Liver (tissue), 9 donors: Measurements from ENCODE around the gene ABHD12. TPM values are rescaled to one million over a fixed set of nuclear protein-coding genes. Genes with fewer than 3 reads are reported as not detected.

Source experiments
- DNase-seq: peaks from one replicate; pipeline ENCODE4 v3.0.0-alpha.2; 2017; ENCODE audit warnings: low spot score
- H3K27ac ChIP-seq, 2 donors: one replicate each; pipeline ENCODE4 v1.7.0; 2013; ENCODE audit warnings: inconsistent platforms in 2 of 2, low read length in 2 of 2, control low read depth in 1 of 2, low read depth in 1 of 2, mild to moderate bottlenecking in 1 of 2
- H3K27me3 ChIP-seq, 4 donors: one replicate each; pipeline versions ENCODE4 v1.6.1 to v1.7.0; 2013; ENCODE audit warnings: low read length in 3 of 4, inconsistent platforms in 1 of 4, mild to moderate bottlenecking in 1 of 4, moderate library complexity in 1 of 4; ENCODE audit not compliant: control insufficient read depth in 4 of 4, insufficient read depth in 4 of 4
- H3K36me3 ChIP-seq, 4 donors: one replicate each; pipeline versions ENCODE4 v1.6.1 to v1.7.0; 2013; ENCODE audit warnings: low read length in 3 of 4, mild to moderate bottlenecking in 3 of 4, low read depth in 1 of 4, moderate library complexity in 1 of 4; ENCODE audit not compliant: control insufficient read depth in 4 of 4, insufficient read depth in 3 of 4
- H3K4me1 ChIP-seq, 4 donors: one replicate each; pipeline versions ENCODE4 v1.6.1 to v1.7.0; 2013; ENCODE audit warnings: low read length in 3 of 4, mild to moderate bottlenecking in 3 of 4, moderate library complexity in 1 of 4; ENCODE audit not compliant: control insufficient read depth in 4 of 4, insufficient read depth in 4 of 4
- H3K4me3 ChIP-seq, 3 donors: one replicate each; pipeline versions ENCODE4 v1.6.1 to v1.7.0; 2013; ENCODE audit warnings: low read length in 3 of 3, control low read depth in 1 of 3, low read depth in 1 of 3, mild to moderate bottlenecking in 1 of 3
- H3K9ac ChIP-seq, 2 donors: one replicate each; pipeline ENCODE4 v1.7.0; 2013; ENCODE audit warnings: low read length in 2 of 2, mild to moderate bottlenecking in 2 of 2, moderate library complexity in 2 of 2, control low read depth in 1 of 2, low read depth in 1 of 2
- H3K9me3 ChIP-seq, 4 donors: one replicate each; pipeline versions ENCODE4 v1.6.1 to v1.7.0; 2013; ENCODE audit warnings: low read length in 3 of 4; ENCODE audit not compliant: control insufficient read depth in 4 of 4
- EGR1 ChIP-seq, 2 donors: IDR thresholded peaks; 2 replicates each; pipeline ENCODE4 v1.6.1; 2016 to 2018; ENCODE audit warnings: antibody characterized with exemption in 2 of 2, low read depth in 2 of 2
- FOXA1 ChIP-seq: IDR thresholded peaks from 2 replicates; pipeline ENCODE4 v1.6.1; 2016; ENCODE audit warnings: antibody characterized with exemption
- FOXA2 ChIP-seq: IDR thresholded peaks from 2 replicates; pipeline ENCODE4 v1.6.1; 2016; ENCODE audit warnings: antibody characterized with exemption
- GABPA ChIP-seq, 2 donors: IDR thresholded peaks in 1 of 2; conservative IDR thresholded peaks in 1 of 2; 2 replicates each; pipeline ENCODE4 v1.6.1; 2016; ENCODE audit warnings: antibody characterized with exemption in 2 of 2, mild to moderate bottlenecking in 1 of 2, moderate library complexity in 1 of 2
- HNF4A ChIP-seq, 2 donors: conservative IDR thresholded peaks; 2 replicates each; pipeline ENCODE4 v1.6.1; 2016; ENCODE audit warnings: antibody characterized with exemption in 2 of 2, mild to moderate bottlenecking in 2 of 2
- HNF4G ChIP-seq: IDR thresholded peaks from 2 replicates; pipeline ENCODE4 v1.6.1; 2016; ENCODE audit warnings: antibody characterized with exemption
- JUND ChIP-seq, 2 donors: IDR thresholded peaks; 2 replicates each; pipeline ENCODE4 v1.6.1; 2016; ENCODE audit warnings: antibody characterized with exemption in 2 of 2
- NR2F2 ChIP-seq: IDR thresholded peaks from 2 replicates; pipeline ENCODE4 v1.6.1; 2016; ENCODE audit warnings: antibody characterized with exemption
- RAD21 ChIP-seq, 2 donors: IDR thresholded peaks; 2 replicates each; pipeline ENCODE4 v1.6.1; 2016; ENCODE audit warnings: antibody characterized with exemption in 2 of 2, mild to moderate bottlenecking in 2 of 2
- RXRA ChIP-seq, 2 donors: IDR thresholded peaks; 2 replicates each; pipeline ENCODE4 v1.6.1; 2017 to 2018; ENCODE audit warnings: antibody characterized with exemption in 2 of 2, mild to moderate bottlenecking in 1 of 2
- SP1 ChIP-seq: IDR thresholded peaks from 2 replicates; pipeline ENCODE4 v1.6.1; 2018; ENCODE audit warnings: antibody characterized with exemption, mild to moderate bottlenecking
- TAF1 ChIP-seq: conservative IDR thresholded peaks from 2 replicates; pipeline ENCODE4 v1.6.1; 2016; ENCODE audit warnings: antibody characterized with exemption, mild to moderate bottlenecking
- YY1 ChIP-seq: IDR thresholded peaks from 2 replicates; pipeline ENCODE4 v1.6.1; 2016; ENCODE audit warnings: antibody characterized with exemption, mild to moderate bottlenecking
- WGBS: extraction: QIAGEN DNeasy Blood & Tissue Kit; methylation state at CpG from one replicate; pipeline ENCODE4 v1.1.7; 2013; 5-methylcytosine and 5-hydroxymethylcytosine counted together
- polyA plus RNA-seq, 2 donors: library from polyadenylated mRNA; stranded (reverse) in 1 of 2; unstranded in 1 of 2; fragments of 200-250 nt in 1 of 2; fragments of >200 nt in 1 of 2; fragmentation: Nextera tagmentation in 1 of 2; extraction: Ambion mirVana in 1 of 2; gene quantifications; one replicate each; pipeline versions ENCODE4 v1.2.1 to v1.2.3, GENCODE V29; 2013 to 2015
- total RNA-seq, 2 donors: library from RNA; depleted of rRNA; stranded (reverse); fragments of >200 nt; gene quantifications; one replicate each; pipeline ENCODE4 v1.2.3, GENCODE V29; 2014
- TF ChIP-seq, protein P1 (sequence below): IDR thresholded peaks from 2 replicates; pipeline ENCODE4 v1.6.1; 2016; ENCODE audit warnings: antibody characterized with exemption
- TF ChIP-seq, protein P2 (sequence below): IDR thresholded peaks from 2 replicates; pipeline ENCODE4 v1.6.1; 2016; ENCODE audit warnings: antibody characterized with exemption
- TF ChIP-seq, protein P3 (sequence below): fragments of 150-350 bp; IDR thresholded peaks from 2 replicates; pipeline ENCODE4 v1.5.1; 2017; ENCODE audit warnings: improper control_type of control experiment, low read depth, low read length; ENCODE audit not compliant: missing input control
- TF ChIP-seq, protein P4 (sequence below): IDR thresholded peaks from 2 replicates; pipeline ENCODE4 v1.6.1; 2016; ENCODE audit warnings: antibody characterized with exemption
- TF ChIP-seq, protein P5 (sequence below): IDR thresholded peaks from 2 replicates; pipeline ENCODE4 v1.6.1; 2016; ENCODE audit warnings: antibody characterized with exemption, mild to moderate bottlenecking
- donor health status: healthy.
- donor health status: healthy.
- donor health status: healthy.
- donor health status: healthy.
- donor health status: healthy.

Gene ABHD12
- total and polyA plus RNA-seq, 4 donors: 11.1 to 15.4 (median 12.9) TPM

DNA sequence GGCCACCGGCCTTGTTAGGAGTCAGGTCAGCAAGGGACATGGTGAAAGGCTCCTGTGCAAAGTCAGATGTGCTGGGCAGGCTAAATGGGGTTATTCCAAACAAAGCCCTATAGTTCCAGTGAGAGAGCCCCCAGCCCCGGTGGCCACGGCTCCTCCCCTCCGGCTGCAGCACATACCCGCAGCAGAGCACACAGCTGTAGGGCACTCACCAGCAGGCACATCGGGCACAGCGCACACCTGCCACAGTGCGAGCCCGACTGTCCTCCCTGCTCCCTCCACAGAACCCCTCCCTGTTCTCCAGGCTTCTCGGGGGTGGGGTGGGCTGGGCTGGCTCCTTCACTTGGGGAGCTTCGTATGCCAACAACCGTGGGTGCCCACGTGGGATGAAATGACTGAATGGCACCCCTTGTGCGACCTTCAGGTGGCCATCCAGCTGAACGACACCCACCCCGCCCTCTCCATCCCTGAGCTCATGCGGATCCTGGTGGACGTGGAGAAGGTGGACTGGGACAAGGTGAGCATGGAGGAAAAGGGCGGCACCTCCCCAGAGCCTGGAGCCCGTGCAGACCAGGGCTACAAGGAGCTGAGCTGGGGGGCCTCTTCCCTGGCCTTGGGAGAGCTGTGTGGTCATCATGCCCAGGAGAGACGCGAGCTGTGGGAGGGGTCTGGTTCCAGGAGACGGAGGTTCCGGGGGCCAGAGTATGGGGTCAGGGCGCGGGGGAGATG lies 111.8 kb downstream of the ABHD12 start:
- DNase-seq: no peak

DNA sequence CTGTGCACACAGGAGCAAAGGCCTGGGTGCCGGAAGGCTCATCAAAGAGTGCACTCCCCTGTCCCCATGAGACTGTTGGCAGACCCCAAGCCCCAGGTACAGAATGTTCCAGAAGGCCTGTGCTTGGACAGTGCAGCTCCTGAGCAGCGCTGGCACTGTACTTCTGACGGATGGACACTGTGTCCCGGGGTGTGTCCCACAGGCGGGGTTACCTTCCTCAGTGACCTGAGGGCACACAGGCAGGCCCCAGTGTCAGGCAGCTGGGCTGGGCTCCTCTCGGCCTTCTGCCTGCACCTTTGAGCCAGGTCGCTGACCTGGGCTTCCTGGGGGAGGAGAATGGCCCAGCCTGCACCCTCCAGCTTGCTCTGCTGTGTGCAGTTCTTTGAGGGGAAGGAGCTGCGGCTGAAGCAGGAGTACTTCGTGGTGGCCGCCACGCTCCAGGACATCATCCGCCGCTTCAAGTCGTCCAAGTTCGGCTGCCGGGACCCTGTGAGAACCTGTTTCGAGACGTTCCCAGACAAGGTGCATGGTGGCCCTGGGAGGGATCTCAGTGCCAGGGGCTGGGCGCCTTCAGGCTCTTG lies 112.6 kb downstream of the ABHD12 start:
- 90% methylated on average over 19 of the region's 19 CpGs for WGBS
- DNase-seq: no peak
- H3K4me3 ChIP-seq: no peak overlapping the region
- H3K27ac ChIP-seq: no peak overlapping the region
- no peaks in the 10 kb centered on the region for H3K27me3 ChIP-seq
- H3K9me3 ChIP-seq: no peaks in the 10 kb centered on the region
- peaks cover 0 to 17% (median 0%) of the 10 kb centered on the region in 4 donors for H3K36me3 ChIP-seq
- TF ChIP-seq, protein P1, sequence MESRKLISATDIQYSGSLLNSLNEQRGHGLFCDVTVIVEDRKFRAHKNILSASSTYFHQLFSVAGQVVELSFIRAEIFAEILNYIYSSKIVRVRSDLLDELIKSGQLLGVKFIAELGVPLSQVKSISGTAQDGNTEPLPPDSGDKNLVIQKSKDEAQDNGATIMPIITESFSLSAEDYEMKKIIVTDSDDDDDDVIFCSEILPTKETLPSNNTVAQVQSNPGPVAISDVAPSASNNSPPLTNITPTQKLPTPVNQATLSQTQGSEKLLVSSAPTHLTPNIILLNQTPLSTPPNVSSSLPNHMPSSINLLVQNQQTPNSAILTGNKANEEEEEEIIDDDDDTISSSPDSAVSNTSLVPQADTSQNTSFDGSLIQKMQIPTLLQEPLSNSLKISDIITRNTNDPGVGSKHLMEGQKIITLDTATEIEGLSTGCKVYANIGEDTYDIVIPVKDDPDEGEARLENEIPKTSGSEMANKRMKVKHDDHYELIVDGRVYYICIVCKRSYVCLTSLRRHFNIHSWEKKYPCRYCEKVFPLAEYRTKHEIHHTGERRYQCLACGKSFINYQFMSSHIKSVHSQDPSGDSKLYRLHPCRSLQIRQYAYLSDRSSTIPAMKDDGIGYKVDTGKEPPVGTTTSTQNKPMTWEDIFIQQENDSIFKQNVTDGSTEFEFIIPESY: no peak
- TF ChIP-seq FOXA2 (no peak), RXRA (IDR thresholded peaks at IDR 0.05) (no peak), TAF1 (no peak), YY1 (no peak), NR2F2 (no peak), JUND (IDR thresholded peaks at IDR 0.05) (no peak), EGR1 (IDR thresholded peaks at IDR 0.05; ENCODE audit: low read depth in 2 of 2) (no peak), FOXA1 (no peak), HNF4A (conservative IDR thresholded peaks at IDR 0.05) (no peak), HNF4G (no peak), SP1 (no peak), RAD21 (IDR thresholded peaks at IDR 0.05) (no peak), GABPA (IDR thresholded peaks at IDR 0.05 in 1 of 2, conservative IDR thresholded peaks at IDR 0.05 in 1 of 2) (no peak)
- TF ChIP-seq, protein P2, sequence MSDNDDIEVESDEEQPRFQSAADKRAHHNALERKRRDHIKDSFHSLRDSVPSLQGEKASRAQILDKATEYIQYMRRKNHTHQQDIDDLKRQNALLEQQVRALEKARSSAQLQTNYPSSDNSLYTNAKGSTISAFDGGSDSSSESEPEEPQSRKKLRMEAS: no peak
- TF ChIP-seq, protein P3, sequence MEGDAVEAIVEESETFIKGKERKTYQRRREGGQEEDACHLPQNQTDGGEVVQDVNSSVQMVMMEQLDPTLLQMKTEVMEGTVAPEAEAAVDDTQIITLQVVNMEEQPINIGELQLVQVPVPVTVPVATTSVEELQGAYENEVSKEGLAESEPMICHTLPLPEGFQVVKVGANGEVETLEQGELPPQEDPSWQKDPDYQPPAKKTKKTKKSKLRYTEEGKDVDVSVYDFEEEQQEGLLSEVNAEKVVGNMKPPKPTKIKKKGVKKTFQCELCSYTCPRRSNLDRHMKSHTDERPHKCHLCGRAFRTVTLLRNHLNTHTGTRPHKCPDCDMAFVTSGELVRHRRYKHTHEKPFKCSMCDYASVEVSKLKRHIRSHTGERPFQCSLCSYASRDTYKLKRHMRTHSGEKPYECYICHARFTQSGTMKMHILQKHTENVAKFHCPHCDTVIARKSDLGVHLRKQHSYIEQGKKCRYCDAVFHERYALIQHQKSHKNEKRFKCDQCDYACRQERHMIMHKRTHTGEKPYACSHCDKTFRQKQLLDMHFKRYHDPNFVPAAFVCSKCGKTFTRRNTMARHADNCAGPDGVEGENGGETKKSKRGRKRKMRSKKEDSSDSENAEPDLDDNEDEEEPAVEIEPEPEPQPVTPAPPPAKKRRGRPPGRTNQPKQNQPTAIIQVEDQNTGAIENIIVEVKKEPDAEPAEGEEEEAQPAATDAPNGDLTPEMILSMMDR: no peak
- TF ChIP-seq, protein P4, sequence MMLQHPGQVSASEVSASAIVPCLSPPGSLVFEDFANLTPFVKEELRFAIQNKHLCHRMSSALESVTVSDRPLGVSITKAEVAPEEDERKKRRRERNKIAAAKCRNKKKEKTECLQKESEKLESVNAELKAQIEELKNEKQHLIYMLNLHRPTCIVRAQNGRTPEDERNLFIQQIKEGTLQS: no peak
- TF ChIP-seq, protein P5, sequence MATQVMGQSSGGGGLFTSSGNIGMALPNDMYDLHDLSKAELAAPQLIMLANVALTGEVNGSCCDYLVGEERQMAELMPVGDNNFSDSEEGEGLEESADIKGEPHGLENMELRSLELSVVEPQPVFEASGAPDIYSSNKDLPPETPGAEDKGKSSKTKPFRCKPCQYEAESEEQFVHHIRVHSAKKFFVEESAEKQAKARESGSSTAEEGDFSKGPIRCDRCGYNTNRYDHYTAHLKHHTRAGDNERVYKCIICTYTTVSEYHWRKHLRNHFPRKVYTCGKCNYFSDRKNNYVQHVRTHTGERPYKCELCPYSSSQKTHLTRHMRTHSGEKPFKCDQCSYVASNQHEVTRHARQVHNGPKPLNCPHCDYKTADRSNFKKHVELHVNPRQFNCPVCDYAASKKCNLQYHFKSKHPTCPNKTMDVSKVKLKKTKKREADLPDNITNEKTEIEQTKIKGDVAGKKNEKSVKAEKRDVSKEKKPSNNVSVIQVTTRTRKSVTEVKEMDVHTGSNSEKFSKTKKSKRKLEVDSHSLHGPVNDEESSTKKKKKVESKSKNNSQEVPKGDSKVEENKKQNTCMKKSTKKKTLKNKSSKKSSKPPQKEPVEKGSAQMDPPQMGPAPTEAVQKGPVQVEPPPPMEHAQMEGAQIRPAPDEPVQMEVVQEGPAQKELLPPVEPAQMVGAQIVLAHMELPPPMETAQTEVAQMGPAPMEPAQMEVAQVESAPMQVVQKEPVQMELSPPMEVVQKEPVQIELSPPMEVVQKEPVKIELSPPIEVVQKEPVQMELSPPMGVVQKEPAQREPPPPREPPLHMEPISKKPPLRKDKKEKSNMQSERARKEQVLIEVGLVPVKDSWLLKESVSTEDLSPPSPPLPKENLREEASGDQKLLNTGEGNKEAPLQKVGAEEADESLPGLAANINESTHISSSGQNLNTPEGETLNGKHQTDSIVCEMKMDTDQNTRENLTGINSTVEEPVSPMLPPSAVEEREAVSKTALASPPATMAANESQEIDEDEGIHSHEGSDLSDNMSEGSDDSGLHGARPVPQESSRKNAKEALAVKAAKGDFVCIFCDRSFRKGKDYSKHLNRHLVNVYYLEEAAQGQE: no peak
- H3K9ac ChIP-seq: no peak overlapping the region
- peaks cover 0 to 7% (median 3%) of the 10 kb centered on the region in 4 donors for H3K4me1 ChIP-seq

More for the DNA sequence above, 111.8 kb downstream of the ABHD12 start:
- Histone ChIP-seq H3K4me1 (peaks cover 0 to 7% (median 3%) of the 10 kb centered on the region in 4 donors), H3K4me3 (no peak overlapping the region), H3K9me3 (no peaks in the 10 kb centered on the region), H3K27me3 (no peaks in the 10 kb centered on the region), H3K27ac (no peak overlapping the region), H3K9ac (no peak overlapping the region), H3K36me3 (peaks cover 0 to 19% (median 0%) of the 10 kb centered on the region in 4 donors)
- WGBS: 97% methylated on average over 26 of the region's 26 CpGs
- TF ChIP-seq RAD21 (IDR thresholded peaks at IDR 0.05) (no peak), EGR1 (IDR thresholded peaks at IDR 0.05; ENCODE audit: low read depth in 2 of 2) (no peak)
